Glomerular visceral epithelial cell (primary cell): ENCODE data around the gene SFI1.
"Not testable (repeated sequence)": the region's sequence is repeated elsewhere in the genome, so short reads cannot be mapped to it uniquely, and the experiment has no call there.

ENCODE experiments used
- DNase-seq: peaks from one replicate; pipeline ENCODE4 v3.0.0-alpha.2; 2016; ENCODE audit errors: extremely low spot score

SFI1 gene

DNA sequence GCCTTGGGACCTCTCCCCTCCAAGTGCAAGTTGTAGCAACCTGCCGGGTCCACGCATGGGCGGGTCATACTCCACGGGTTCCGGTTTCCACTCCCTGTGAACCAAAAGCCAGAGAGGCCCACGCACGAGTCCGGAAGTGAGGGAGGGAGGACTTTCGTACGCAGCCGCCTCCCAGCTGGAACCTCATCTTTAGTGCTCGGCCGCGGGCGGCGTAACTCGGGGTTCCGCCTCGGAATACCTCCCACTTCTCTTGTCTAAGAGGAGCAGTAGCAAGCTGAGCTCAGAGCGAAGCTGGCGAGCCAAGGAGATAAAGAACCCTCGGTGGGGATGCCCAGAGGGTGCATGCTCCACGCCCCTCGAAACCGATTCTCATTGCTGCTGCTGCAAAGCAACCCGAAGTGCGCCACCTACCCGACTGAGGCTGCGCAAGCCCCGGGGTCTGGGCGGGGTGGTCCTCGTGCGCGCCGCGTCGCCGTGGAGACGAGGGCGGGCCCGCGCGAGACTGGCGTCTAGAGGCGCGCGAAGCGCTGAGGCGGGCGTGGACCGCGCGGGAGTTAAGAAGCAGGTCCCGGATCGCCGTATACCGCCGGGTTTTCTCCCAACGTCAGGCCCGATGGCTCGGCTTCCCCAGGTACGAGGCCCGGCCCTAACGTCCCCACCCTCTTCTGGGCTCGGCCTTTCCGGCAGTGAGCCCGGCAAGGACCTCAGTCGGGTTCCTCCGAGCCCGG, at the start of gene SFI1:
TSS of gene SFI1 (plus strand) at position 530 of the 728 bp plus-strand sequence. CDS start 11,749 bp downstream, outside the sequence.
- peak; percentile 88 for DNase-seq

- no peak for DNase-seq
Observed at GRCh38 chr22:31446767-31447166, 49.6 kb upstream of the SFI1 start.

DNA sequence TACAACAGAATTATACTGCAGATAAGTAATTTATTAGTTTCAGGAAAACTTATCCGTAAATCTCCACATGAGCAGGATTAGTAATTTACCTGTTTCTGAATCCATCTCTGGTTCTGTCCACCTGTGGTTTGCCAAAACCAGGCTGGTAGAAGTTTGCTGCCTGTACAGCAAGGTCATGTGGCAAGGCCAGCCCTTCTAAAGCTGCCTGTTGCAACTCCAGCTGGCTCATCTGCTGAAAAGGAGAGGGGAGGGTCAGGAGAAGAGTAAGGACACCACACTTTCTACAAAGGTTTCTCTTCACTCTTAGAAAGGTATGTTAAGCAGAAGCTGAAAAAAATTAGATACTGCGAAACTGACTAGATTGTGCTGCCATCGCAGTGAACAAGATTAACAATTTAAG, 49.0 kb upstream of the SFI1 start:
- DNase-seq = no peak

DNA sequence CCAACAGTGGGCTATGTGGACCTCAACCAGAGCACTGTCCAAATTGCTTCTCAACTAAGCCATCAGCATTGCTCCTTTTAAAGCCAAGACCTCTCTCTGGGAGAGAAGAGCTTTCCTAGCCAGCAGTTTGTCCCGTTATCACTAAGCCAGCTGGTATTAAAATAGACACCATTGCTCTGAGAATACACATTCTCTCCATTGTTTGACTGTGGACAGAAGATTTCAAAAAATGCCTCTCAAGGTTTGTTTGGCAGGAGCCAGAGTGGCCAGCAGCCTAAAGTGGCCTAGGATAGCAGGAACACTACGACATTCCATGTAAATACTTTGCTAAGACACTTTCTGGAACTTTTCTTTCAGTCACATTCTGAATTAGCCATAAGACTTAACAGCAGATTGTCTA, 48.0 kb upstream of the SFI1 start:
- no peak for DNase-seq

GRCh38 chr22:31449506-31449905, 46.8 kb upstream of the SFI1 start:
- DNase-seq = no peak

- DNase-seq = peak; percentile 47
Observed at GRCh38 chr22:31451709-31452571, 44.4 kb upstream of the SFI1 start.

GRCh38 chr22:31461699-31462098, 34.6 kb upstream of the SFI1 start:
- no peak for DNase-seq

DNA sequence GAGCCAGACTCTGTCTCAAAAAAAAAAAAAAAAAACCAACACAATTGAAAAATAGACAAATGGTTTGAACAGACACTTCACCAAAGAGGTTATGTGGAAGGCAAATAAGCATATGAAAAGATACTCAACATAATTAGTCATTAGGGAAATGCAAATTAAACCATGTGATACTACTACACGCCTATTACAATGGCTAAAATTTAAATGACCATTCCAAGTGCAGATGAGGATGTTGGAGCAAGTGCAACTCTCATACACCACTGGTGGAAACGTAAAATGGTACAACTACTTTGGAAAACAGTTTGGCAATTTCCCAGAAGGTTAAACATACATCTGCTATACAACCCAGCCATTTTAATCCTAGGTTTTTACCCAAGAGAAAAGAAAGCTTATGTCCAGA, 31.0 kb upstream of the SFI1 start:
- no peak for DNase-seq

GRCh38 chr22:31474743-31475142, 21.6 kb upstream of the SFI1 start:
- no peak for DNase-seq

- no peak for DNase-seq
Observed at GRCh38 chr22:31475800-31476199, 20.5 kb upstream of the SFI1 start.

DNA sequence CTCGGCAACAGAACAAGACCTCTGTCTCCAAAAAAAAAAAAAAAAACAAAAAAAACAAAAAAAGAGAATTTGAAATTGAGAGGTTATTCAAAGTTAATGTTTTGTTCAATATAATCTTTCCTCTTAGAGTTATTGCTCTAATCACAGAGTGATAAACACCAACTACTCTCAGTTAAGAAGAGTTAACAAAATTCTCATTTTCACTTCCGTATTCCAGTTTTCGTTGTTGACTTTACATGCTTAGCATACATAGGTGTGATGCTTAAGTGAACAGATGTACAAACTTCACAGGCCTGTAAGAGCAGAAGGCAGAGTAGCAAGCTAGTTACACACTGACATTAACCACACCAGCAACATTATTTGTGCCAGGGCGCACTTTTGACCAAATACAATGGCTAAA, 19.0 kb upstream of the SFI1 start:
- DNase-seq = no peak

DNA sequence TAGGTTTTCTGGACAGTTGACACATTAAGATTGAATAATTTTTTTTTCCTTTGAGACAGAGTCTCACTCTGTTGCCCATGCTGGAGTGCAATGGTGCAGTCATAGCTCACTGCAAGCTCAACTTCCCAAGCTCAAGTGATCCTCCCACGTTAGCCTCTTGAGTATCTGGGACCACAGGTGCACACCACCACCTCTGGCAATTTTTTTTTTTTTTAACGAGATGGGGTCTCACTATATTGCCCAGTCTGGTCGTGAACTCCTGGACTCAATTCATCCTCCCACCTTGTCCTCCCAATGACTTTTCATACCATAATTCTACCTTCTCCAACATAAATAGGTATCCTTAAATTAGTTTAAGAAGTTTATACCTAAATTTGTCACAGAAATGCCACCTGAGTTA, 15.2 kb upstream of the SFI1 start:
- DNase-seq = no peak

DNA sequence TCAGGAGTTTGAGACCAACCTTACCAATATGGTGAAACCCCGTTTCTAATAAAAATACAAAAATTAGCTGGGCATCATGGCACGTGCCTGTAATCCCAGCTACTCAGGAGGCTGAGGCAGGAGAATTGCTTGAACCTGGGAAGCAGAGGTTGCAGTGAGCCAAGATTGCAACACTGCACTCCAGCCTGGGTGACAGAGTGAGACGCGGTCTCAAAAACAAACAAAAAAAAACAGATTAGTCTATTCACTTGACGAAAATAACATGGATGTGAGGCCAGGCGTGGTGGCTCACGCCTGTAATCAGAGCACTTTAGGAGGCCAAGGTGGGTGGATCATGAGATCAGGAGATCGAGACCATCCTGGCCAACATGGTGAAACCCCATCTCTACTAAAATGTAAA, 13.9 kb upstream of the SFI1 start:
- DNase-seq = not testable (repeated sequence)

DNA sequence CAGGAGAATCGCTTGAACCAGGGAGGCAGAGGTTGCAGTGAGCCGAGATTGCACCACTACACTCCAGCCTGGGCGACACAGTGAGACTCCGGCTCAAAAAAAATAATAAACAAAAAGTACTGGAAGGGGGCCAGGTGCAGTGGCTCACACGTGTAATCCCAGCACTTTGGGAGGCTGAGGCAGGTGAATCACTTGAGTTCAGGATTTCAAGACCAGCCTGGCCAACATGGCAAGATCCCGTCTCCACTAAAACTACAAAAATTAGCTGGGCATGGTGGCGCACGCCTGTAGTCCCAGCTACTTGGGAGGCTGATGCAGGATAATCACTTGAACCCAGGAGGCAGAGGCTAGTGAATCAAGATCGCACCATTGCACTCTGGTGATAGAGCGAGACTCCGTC, 10.0 kb upstream of the SFI1 start:
- DNase-seq = not testable (repeated sequence)

DNA sequence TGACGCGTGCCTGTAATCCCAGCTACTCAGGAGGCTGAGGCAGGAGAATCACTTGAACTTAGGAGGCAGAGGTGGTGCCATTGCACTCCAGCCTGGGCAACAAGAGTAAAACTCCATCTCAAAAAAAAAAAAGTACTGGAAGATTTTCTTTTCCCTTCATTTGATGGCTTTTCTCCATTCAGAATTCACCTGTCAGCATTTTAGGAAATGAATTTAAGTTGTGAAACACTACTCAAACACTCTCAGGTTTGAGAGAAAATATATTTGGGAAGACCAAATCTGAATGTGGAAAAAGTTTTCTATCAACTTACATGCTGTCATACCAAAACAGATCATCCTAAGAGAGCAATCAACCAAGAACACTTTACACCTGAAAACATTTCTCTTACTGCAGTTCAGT, 9.4 kb upstream of the SFI1 start:
- no peak for DNase-seq

DNA sequence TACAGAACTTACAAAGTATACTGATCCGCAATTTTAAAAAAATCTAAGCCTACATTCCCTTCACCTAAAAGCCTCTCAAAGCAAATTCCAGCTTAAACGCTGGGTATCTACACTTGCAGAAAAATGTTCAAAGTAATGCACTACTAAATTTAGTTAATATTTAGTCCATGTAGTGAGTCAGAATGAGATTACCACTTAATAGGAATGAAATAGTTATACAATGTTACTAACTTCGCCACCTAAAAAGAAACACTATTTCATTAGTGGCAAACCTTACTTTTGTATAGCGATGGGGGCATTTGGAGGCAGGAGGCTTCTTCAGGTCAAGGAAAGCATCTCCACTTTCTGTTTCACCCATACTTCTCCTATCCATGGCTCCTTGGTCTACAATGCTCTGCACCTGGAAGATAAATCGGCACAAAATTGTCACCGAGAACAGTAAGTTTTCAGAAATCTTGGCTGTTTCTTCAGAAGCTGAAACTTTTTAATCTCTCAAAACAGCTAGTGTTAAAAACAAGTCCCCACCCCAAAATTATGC, 7.9 kb upstream of the SFI1 start:
- DNase-seq = no peak

- no peak for DNase-seq
Observed at GRCh38 chr22:31488988-31489617, 7.2 kb upstream of the SFI1 start.

GRCh38 chr22:31489632-31490495, 6.5 kb upstream of the SFI1 start, which contains the start of gene EIF4ENIF1:
Gene EIF4ENIF1 (minus strand): TSS chr22:31489842. CDS start chr22:31488718, 1,124 bp downstream.
- peak; percentile 81 for DNase-seq

DNA sequence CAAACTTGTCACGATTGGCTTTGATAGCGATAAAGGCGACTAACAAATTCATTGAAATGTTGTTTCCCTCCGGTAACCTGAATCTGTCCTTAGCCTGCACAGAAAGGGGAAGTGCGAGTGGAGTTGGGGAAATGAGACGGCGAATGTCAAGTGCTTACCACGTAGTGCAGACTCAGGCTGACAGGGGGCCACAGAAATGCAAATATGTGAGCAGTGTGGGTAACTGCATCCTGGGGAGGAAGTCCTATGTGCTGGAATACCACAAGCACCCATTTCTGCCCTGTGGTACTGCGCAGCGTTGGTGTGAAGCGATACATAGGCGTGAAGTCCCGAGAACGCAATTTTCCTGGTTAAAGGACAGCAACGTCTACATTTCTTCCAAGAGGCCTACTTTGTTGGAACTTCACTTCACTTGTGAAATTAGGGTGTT, 5.8 kb upstream of the SFI1 start:
- peak; percentile 73 for DNase-seq

DNA sequence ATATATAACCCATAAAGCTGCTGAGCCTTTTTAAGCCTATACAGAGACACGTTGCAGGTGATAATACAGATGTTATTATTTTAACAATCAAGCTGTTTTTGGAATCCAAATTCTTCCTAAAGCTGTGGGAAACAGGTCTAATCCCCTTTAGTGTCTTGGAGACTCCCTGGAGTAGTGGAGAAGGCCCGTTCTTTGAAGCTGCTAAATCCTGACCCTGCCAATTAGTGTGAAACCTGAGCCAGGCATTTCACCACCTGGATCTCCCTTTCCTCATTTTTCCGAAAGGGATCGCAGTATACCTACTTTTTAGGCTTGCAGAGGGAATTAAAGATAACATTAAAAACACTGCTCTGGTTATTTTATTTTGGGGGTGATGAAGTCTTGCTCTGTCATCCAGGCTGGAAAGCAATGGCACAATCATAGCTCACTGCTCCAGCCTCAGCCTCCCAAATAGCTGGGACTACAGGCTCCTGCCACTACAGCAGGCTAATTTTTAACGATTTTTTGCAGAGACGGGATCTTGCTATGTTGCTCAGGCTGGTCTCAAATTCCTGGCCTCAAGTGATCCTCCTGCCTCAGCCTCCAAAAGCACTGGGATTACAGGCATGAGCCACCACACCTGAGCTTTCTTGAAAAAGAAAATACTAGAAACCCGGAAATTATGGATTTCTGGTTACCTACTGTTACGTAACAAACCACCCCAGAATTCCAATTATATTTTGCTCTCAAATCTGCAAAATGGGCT, 4.9 kb upstream of the SFI1 start:
- no peak for DNase-seq
